ENCODE data around the gene WEE1. TPM values are rescaled to one million over a fixed set of nuclear protein-coding genes. Genes with fewer than 3 reads are reported as not detected.

WEE1 gene
- total RNA-seq, 1 donor from 2014 or later = 105 TPM

DNA sequence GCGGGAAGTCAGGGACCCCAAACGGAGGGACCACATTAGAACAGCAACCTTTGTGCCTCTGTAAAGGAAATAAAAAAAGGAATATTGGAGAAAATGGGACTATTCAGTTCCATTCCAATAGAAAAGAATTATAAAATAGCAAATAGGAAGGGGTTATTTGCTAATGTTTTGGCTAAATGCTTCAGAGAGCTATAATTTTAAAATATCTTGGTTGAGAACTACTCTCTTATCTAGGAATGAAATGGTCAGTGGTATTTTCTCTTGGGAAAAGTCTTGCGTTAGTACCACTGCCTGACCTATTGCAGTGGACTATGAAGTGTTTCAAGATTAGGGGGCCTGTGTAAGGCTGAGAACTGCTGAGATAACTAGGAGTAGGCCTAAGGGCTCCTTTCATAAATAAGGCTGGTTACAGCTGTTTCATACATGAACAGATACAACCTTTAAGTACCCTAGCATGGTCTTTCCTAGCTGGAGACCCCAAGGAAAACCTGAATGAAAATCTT, 6.9 kb upstream of the WEE1 start:
- TF ChIP-seq, protein P1, sequence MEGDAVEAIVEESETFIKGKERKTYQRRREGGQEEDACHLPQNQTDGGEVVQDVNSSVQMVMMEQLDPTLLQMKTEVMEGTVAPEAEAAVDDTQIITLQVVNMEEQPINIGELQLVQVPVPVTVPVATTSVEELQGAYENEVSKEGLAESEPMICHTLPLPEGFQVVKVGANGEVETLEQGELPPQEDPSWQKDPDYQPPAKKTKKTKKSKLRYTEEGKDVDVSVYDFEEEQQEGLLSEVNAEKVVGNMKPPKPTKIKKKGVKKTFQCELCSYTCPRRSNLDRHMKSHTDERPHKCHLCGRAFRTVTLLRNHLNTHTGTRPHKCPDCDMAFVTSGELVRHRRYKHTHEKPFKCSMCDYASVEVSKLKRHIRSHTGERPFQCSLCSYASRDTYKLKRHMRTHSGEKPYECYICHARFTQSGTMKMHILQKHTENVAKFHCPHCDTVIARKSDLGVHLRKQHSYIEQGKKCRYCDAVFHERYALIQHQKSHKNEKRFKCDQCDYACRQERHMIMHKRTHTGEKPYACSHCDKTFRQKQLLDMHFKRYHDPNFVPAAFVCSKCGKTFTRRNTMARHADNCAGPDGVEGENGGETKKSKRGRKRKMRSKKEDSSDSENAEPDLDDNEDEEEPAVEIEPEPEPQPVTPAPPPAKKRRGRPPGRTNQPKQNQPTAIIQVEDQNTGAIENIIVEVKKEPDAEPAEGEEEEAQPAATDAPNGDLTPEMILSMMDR (conservative IDR thresholded peaks at IDR 0.05; ENCODE audit: low read depth, low read length) = no peak
- H3K4me3 ChIP-seq (ENCODE audit: low read depth, low read length) = no peak overlapping the region
- DNase-seq (ENCODE audit: low read depth) = no peak

DNA sequence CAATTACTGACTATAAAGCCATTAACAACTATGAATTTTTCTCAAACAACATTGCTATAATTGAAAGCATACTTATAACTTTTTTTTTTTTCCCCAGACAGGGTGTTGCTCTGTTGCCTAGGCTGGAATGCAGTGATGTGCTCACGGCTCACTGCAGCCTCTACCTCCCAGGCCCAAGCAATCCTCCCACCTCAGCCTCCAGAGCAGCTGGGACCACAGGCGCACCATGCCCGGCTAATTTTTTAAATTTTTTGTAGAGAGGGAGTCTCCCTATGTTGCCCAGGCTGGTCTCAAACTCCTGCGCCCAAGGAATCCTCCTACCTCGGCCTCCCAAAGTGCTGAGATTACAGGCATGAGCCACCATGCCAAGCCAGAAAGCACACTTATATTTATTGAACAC, 6.1 kb upstream of the WEE1 start:
- no peak for DNase-seq (ENCODE audit: low read depth)

DNA sequence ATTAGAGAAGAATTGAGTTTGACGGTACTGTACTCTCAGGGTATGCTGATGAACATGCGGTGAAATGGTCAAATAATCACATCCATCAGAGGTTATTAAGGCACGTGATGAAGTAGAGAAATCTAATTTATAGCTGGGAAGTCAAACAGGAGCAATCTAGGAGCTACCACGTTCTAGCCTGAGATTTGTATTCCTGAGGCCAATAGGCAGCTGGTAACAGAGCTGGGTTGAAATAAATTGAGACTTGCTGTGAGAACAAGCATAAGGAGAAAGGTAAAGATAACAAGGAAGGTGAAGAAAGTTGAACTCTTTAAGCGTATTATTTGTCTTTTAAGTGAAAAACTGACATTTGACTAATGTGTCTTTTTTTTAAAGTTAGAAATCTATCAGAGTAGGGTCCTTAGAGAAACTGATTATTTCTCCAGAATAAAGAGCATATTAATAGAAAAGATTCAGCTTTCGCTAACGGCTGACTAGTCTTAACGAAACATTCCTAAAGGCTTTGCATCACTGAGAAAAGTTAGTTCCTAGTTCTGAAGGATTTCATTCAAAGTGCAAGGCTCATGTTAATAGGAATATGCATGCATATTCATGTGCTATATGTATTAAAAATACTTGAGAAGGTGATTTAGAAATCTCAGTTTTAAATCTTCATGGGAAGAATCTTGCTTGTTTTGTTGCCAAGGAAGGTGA, 5.2 kb upstream of the WEE1 start:
- TF ChIP-seq, protein P1 (conservative IDR thresholded peaks at IDR 0.05; ENCODE audit: low read depth, low read length) = no peak
- H3K4me3 ChIP-seq (ENCODE audit: low read depth, low read length) = no peak overlapping the region
- DNase-seq (ENCODE audit: low read depth) = no peak

More for the DNA sequence above, 6.1 kb upstream of the WEE1 start:
- H3K4me3 ChIP-seq (ENCODE audit: low read depth, low read length) = no peak overlapping the region
- TF ChIP-seq, protein P1 (conservative IDR thresholded peaks at IDR 0.05; ENCODE audit: low read depth, low read length) = no peak

DNA sequence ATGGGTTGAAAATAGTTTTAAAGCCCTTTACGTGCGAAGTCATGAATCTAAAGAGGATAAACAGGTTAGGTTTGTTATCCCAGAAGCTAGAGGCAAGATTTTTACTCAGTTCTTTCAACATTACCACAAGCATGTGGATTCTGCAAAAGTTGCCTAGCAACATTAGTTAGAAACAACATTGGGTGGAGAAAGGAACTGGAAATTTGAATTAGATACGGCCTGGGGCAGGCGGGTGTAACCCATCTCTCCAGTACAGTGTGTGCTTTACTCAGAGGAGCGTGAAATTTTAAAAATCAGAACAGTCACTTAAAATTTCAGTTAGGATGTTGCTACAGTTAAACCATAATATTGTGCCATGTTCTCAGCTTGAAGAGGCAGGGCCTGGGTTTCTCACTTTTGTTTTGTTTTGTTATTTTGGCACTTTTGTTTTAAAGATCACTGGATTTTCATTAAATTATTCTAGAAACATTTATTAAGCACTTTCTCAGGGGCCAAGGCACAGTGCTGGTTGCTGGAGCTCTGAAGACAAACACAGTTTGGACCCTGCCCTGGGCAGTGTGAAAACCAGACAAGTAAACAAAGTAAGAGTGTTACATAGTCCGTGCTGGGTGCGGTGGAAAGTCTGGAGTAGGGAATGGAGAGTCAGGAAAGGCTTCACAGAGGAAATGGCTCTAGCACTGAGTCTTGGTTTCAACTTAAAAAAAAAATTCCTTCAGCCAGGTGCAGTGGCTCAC, 4.4 kb upstream of the WEE1 start:
- TF ChIP-seq, protein P1 (conservative IDR thresholded peaks at IDR 0.05; ENCODE audit: low read depth, low read length) = no peak
- peak overlapping the region; percentile 27 for H3K4me3 ChIP-seq (ENCODE audit: low read depth, low read length)
- peak; percentile 94 for DNase-seq (ENCODE audit: low read depth)

DNA sequence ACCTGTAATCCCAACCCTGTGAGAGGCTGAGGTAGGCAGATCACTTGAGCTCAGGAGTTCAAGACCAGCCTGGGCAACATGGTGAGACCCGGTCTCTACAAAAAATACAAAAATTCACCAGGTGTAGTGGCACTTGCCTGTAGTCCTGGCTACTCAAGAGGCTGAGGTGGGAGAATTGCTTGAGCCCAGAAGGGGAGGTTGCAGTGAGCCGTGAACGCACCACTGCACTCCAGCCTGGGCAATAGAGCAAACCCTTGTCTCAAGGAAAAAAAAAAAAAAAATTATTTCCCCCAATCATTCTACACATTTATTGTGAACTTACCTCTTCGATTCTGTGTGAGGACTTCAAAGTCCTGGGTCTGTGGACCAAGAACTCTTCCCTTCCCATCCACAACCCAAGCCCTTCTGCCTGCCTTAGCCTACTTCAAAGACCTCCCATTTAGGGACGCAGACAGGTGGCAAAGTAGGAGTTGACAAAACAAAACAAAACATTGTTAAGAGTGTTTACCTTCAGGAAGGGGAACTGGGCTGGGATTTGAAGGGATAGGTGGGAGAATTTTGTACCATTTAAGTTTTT, 3.8 kb upstream of the WEE1 start:
- no peak for DNase-seq (ENCODE audit: low read depth)
- TF ChIP-seq, protein P1 (conservative IDR thresholded peaks at IDR 0.05; ENCODE audit: low read depth, low read length) = no peak
- peak overlapping the region; percentile 27 for H3K4me3 ChIP-seq (ENCODE audit: low read depth, low read length)

DNA sequence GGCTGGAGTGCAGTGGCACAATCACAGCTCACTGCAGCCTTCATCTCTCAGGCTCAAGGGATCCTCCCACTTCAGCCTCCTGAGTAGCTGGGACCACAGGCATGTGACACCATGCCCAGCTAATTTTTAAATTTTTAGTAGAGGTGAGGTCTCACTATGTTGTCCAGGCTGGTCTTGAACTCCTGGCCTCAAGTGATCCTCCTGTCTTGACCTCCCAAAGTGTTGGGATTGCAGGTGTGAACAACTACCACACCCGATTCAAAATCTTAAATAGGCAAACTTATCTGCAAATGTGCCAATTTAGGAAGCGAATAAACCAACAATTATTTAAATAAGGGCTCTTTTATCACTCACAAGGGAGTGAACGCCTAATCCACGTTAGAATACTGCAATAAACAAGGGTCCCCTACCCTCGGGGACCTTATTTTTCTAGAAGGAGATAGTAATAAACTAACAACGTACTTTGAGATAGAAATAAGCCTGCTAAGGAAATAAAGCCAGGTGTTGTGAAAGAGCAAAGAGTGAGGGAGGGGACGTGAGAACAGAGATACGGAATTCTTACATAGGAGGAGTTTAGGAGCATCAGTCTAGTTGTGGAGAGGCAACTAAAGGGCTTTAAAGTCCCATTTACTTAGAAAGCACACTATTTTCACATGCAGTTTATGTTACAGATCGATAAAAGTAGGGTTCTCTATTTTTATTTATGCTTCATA, 3.0 kb upstream of the WEE1 start:
- DNase-seq (ENCODE audit: low read depth) = no peak
- TF ChIP-seq, protein P1 (conservative IDR thresholded peaks at IDR 0.05; ENCODE audit: low read depth, low read length) = no peak
- no peak overlapping the region for H3K4me3 ChIP-seq (ENCODE audit: low read depth, low read length)
